Ascending aorta (tissue), 2 donors: ENCODE results near the gene RGS3. TPM values are rescaled to one million over a fixed set of nuclear protein-coding genes. Genes with fewer than 3 reads are reported as not detected.
A peak's percentile ranks its signal among the peaks of the same experiment; 100 is the strongest.

ENCODE experiments used
- DNase-seq, 2 donors: peaks; one replicate each; pipeline ENCODE4 v3.0.0-alpha.2; 2019; ENCODE audit warnings: low spot score in 2 of 2
- H3K27ac ChIP-seq, 2 donors: fragments of 200-600 bp; sonication (generic); one replicate each; pipeline ENCODE4 v1.5.1; 2016 to 2017; ENCODE audit warnings: mild to moderate bottlenecking in 1 of 2
- H3K27me3 ChIP-seq: fragments of 200-600 bp; sonication (generic); one replicate; pipeline ENCODE4 v1.5.1; 2017
- H3K36me3 ChIP-seq, 2 donors: fragments of 200-600 bp; sonication (generic); one replicate each; pipeline ENCODE4 v1.5.1; 2016
- H3K4me1 ChIP-seq, 2 donors: fragments of 200-600 bp; sonication (generic); one replicate each; pipeline ENCODE4 v1.5.1; 2016 to 2017; ENCODE audit warnings: mild to moderate bottlenecking in 1 of 2
- H3K4me3 ChIP-seq, 2 donors: fragments of 200-600 bp; sonication (generic); one replicate each; pipeline ENCODE4 v1.5.1; 2016 to 2017; ENCODE audit warnings: mild to moderate bottlenecking in 1 of 2
- H3K9me3 ChIP-seq, 2 donors: fragments of 200-600 bp; sonication (generic); one replicate each; pipeline ENCODE4 v1.5.1; 2016
- intact Hi-C: fragments of 100-400 bp; cut with DNase I; formaldehyde crosslinking; loops from one replicate; pipeline ENCODE4 v1.15.1; 2023
- total RNA-seq: library from RNA; depleted of rRNA; stranded (reverse); fragments of >200 nt; gene quantifications from one replicate; pipeline ENCODE4 v1.1.0, GENCODE V29; 2016
- TF ChIP-seq, protein P1 (sequence below), 3 experiments: fragments of 200-600 bp in 2 of 3; fragments of 450-650 bp in 1 of 3; sonication (generic) in 2 of 3; IDR thresholded peaks; one replicate each; pipeline ENCODE4 v1.5.1; 2016 to 2019; ENCODE audit warnings: antibody characterized with exemption in 3 of 3, mild to moderate bottlenecking in 1 of 3, moderate library complexity in 1 of 3

Gene RGS3
- total RNA-seq, 1 donor from 2014 or later, result 125 TPM

GRCh38 chr9:113602126-113603047, 138.9 kb downstream of the RGS3 start:
- Histone ChIP-seq H3K4me1 (peaks cover 35 to 53% of the 10 kb centered on the region in 2 donors), H3K36me3 (peaks cover 8 to 12% of the 10 kb centered on the region in 2 donors), H3K27ac (peak overlapping the region; percentile 69 to 95), H3K27me3 (no peaks in the 10 kb centered on the region), H3K9me3 (no peaks in the 10 kb centered on the region), H3K4me3 (no peak overlapping the region)
- TF ChIP-seq, protein P1, sequence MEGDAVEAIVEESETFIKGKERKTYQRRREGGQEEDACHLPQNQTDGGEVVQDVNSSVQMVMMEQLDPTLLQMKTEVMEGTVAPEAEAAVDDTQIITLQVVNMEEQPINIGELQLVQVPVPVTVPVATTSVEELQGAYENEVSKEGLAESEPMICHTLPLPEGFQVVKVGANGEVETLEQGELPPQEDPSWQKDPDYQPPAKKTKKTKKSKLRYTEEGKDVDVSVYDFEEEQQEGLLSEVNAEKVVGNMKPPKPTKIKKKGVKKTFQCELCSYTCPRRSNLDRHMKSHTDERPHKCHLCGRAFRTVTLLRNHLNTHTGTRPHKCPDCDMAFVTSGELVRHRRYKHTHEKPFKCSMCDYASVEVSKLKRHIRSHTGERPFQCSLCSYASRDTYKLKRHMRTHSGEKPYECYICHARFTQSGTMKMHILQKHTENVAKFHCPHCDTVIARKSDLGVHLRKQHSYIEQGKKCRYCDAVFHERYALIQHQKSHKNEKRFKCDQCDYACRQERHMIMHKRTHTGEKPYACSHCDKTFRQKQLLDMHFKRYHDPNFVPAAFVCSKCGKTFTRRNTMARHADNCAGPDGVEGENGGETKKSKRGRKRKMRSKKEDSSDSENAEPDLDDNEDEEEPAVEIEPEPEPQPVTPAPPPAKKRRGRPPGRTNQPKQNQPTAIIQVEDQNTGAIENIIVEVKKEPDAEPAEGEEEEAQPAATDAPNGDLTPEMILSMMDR (IDR thresholded peaks at IDR 0.05), result no peak
- peak; percentile 70 to 96 for DNase-seq
- intact Hi-C loops, result no loop called here

- H3K9me3 ChIP-seq, result no peaks in the 10 kb centered on the region
- H3K4me1 ChIP-seq, result peaks cover 33 to 47% of the 10 kb centered on the region in 2 donors
- DNase-seq, result no peak
- peaks cover 2 to 6% of the 10 kb centered on the region in 2 donors for H3K36me3 ChIP-seq
- intact Hi-C loops, result no loop called here
- H3K27me3 ChIP-seq, result no peaks in the 10 kb centered on the region
- TF ChIP-seq, protein P1 (IDR thresholded peaks at IDR 0.05), result no peak
- H3K27ac ChIP-seq, result peak overlapping the region; percentile 69 to 95
- no peak overlapping the region for H3K4me3 ChIP-seq
These were observed 139.5 kb downstream of the RGS3 start for GRCh38 chr9:113603048-113603375.

- H3K27ac ChIP-seq, result no peak overlapping the region
- TF ChIP-seq, protein P1 (IDR thresholded peaks at IDR 0.05), result no peak
- H3K27me3 ChIP-seq, result no peaks in the 10 kb centered on the region
- H3K36me3 ChIP-seq, result no peaks in the 10 kb centered on the region
- intact Hi-C loops, result no loop called here
- DNase-seq, result no peak
- peaks cover 25 to 39% of the 10 kb centered on the region in 2 donors for H3K4me1 ChIP-seq
- H3K9me3 ChIP-seq, result no peaks in the 10 kb centered on the region
- H3K4me3 ChIP-seq, result no peak overlapping the region
These were observed 140.2 kb downstream of the RGS3 start for GRCh38 chr9:113603773-113604172.

- Histone ChIP-seq H3K27me3 (no peaks in the 10 kb centered on the region), H3K27ac (no peak overlapping the region), H3K4me1 (peaks cover 20 to 41% of the 10 kb centered on the region in 2 donors), H3K9me3 (no peaks in the 10 kb centered on the region), H3K36me3 (no peaks in the 10 kb centered on the region), H3K4me3 (no peak overlapping the region)
- intact Hi-C loops, result no loop called here
- DNase-seq, result no peak
- TF ChIP-seq, protein P1 (IDR thresholded peaks at IDR 0.05), result no peak
These were observed 140.9 kb downstream of the RGS3 start for GRCh38 chr9:113604393-113604792.

DNA sequence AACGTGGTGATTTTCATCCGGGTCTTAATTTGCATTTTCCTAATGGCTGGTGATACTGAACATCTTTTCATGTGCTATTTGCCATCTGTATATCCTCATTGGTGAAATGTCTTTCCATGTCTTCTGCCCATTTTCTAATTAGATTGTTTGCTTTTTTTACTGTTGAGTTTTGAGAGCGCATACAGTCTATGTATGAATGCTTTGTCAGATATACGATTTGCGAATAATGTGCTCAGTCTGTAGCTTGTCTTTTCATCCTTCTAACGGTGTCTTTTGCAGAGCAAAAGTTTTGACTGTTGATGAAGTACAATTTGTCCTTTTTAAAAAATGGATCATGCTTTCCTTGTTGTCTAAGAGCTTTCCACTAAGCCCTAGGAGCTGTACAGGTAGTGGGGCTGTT, 143.0 kb downstream of the RGS3 start:
- peaks cover 13 to 30% of the 10 kb centered on the region in 2 donors for H3K4me1 ChIP-seq
- no peaks in the 10 kb centered on the region for H3K36me3 ChIP-seq
- no peak for DNase-seq
- TF ChIP-seq, protein P1 (IDR thresholded peaks at IDR 0.05), result no peak
- H3K9me3 ChIP-seq, result no peaks in the 10 kb centered on the region
- no peaks in the 10 kb centered on the region for H3K27me3 ChIP-seq
- no peak overlapping the region for H3K4me3 ChIP-seq
- intact Hi-C loops, result no loop called here
- no peak overlapping the region for H3K27ac ChIP-seq
